ENCODE results near the gene CD28.

CD28 gene

DNA sequence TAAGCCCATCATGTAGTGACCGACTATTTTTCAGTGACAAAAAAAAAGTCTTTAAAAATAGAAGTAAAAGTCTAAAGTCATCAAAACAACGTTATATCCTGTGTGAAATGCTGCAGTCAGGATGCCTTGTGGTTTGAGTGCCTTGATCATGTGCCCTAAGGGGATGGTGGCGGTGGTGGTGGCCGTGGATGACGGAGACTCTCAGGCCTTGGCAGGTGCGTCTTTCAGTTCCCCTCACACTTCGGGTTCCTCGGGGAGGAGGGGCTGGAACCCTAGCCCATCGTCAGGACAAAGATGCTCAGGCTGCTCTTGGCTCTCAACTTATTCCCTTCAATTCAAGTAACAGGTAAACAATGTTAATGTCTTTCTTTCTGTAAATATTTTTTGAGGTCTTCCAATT, at the start of gene CD28:
CD28 (plus strand) TSS at position 237 of the 400 bp plus-strand sequence; CDS start at position 295, 58 bp downstream.
- no peak for TF ChIP-seq Cebpa-rat (IDR thresholded peaks at IDR 0.05)
- Histone ChIP-seq H3K9ac (peak within 1 kb of the TSS; percentile 22 to 69 (median 57); a peak in 15 of 22 replicates), H4K20me1 (no peaks in the 10 kb centered on the region), H3K4me1 (peaks cover 19 to 76% (median 44%) of the 10 kb centered on the region in 10 experiments), H3K27me3 (no peaks in the 10 kb centered on the region), H3K27ac (peak within 1 kb of the TSS; percentile 66 to 89 (median 77)), H3K9me3 (replicated peaks in 1 of 11) (peaks cover 15 to 23% (median 21%) of the 10 kb centered on the region in 11 experiments; a peak in 21 of 22 replicates), H3K4me2 (peak within 1 kb of the TSS; percentile 70 to 90 (median 83)), H3K4me3 (peak within 1 kb of the TSS in 3 of 10 experiments; percentile 27 to 39 (median 33); a peak in 5 of 20 replicates), H3K36me3 (0 out of 22 replicates have a peak, but pooled peaks cover 0 to 3% (median 0%) of the 10 kb centered on the region in 11 experiments)

DNA sequence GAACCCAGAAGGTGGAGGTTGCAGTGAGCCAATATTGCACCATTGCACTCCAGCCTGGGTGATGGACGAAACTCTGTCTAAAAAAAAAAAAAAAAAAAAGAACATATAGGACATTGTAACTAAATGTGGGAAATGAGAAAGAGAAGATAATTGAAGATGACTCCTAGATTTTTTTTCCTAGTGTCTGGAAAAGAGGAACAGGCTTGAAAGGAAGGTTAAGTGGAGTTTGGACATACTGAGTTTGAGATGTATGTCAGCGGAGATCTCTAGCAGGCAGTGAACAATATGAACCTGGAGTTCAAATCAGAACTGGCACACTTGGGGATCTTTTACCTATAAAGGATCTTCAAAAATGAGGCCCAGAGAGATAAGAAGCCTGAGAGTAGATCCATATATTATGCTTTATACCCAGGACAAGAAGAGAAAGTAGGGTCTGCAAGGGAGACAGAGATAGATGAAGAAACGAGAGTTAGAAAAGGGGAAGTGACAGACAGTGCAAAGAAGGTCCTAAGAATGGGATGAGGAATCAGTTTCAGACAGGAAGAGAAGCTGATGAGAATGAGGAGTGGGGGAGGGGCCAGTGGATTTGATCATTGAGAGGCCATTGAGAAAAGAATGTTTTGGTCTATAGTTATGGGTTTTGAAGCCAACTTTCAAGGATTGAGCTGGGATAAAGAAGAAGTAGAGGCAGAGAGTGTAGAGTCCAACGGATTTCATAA, 46.9 kb upstream of the CD28 start:
- TF ChIP-seq Cebpa-rat (IDR thresholded peaks at IDR 0.05) = no peak
- Histone ChIP-seq H3K36me3 (no peaks in the 10 kb centered on the region), H3K9ac (peak overlapping the region in 2 of 11 experiments; percentile 28 to 43; a peak in 4 of 22 replicates), H3K9me3 (replicated peaks in 1 of 11) (no peaks in the 10 kb centered on the region), H3K27ac (peak overlapping the region in 8 of 11 experiments; percentile 6 to 74 (median 50); a peak in 13 of 22 replicates), H3K4me1 (peaks cover 18 to 93% (median 36%) of the 10 kb centered on the region in 10 experiments), H3K4me3 (0 out of 20 replicates have a peak overlapping the region, but pooled peaks of 1 of the 10 experiments have one; percentile 3), H3K27me3 (no peaks in the 10 kb centered on the region), H4K20me1 (no peaks in the 10 kb centered on the region), H3K4me2 (peak overlapping the region; percentile 37 to 85 (median 59))

DNA sequence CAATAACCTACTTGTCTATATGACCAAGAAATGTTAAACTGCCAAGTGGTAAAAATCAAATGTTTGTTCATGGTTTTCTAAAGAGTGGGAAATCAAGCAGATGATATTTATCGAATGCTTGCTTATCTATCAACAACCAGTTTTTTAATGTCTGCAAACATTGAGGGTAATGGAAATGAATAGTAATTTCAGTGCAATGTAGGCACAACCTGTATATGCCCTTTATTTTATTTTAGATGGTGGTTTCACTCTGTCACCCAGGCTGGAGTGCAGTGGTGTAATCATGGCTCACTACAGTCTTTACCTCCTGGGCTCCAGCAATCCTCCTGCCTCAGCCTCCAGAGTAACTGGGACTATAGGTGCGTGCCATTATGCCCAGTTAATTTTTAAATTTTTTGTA, 46.0 kb upstream of the CD28 start:
- no peaks in the 10 kb centered on the region for H3K36me3 ChIP-seq
- H3K4me1 ChIP-seq = peaks cover 19 to 83% (median 37%) of the 10 kb centered on the region in 10 experiments
- H3K4me2 ChIP-seq = peak overlapping the region; percentile 37 to 85 (median 59)
- H3K27me3 ChIP-seq = no peaks in the 10 kb centered on the region
- no peak overlapping the region for H3K9ac ChIP-seq
- no peaks in the 10 kb centered on the region for H3K9me3 ChIP-seq (replicated peaks in 1 of 11)
- H4K20me1 ChIP-seq = no peaks in the 10 kb centered on the region
- TF ChIP-seq Cebpa-rat (IDR thresholded peaks at IDR 0.05) = no peak
- H3K27ac ChIP-seq = peak overlapping the region in 5 of 11 experiments; percentile 44 to 74 (median 61); a peak in 9 of 22 replicates
- no peak overlapping the region for H3K4me3 ChIP-seq

DNA sequence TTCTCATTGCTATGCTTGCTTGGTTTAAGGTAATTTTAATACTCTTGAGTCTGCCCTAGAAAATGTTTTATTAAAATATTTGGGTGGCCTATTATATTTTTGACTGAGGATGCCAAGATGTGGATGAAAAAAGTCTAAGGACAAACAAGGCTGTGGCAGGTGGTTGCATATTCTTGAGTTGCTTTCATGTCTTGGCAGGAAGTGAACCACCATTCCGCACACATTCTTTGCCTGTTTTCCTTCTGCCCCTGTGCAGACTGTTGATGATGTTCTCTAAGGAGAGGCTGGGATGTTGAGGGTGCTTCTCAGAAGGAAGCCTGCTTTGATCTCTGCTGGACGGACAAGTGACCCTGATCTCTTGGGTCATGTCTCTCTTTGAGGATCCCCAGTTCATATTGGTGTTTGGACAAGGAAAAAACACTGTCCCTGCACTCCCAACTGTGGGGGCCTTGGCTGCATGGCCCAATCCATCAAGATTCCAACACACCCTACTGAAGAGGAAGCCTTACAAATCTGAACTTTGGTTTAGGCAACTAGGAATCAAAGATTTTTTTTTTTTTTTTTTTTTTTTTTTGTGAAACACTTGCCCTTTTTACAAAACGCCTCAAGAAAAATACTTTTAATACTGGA, 45.0 kb upstream of the CD28 start:
- H3K27ac ChIP-seq = no peak overlapping the region
- H3K4me2 ChIP-seq = peak overlapping the region in 4 of 11 experiments; percentile 8 to 85 (median 16); a peak in 5 of 22 replicates
- H3K9ac ChIP-seq = no peak overlapping the region
- no peaks in the 10 kb centered on the region for H3K36me3 ChIP-seq
- H3K4me1 ChIP-seq = peaks cover 19 to 81% (median 36%) of the 10 kb centered on the region in 10 experiments
- H3K4me3 ChIP-seq = no peak overlapping the region
- H3K9me3 ChIP-seq (replicated peaks in 1 of 11) = no peaks in the 10 kb centered on the region
- no peak for TF ChIP-seq Cebpa-rat (IDR thresholded peaks at IDR 0.05)
- H4K20me1 ChIP-seq = no peaks in the 10 kb centered on the region
- no peaks in the 10 kb centered on the region for H3K27me3 ChIP-seq

DNA sequence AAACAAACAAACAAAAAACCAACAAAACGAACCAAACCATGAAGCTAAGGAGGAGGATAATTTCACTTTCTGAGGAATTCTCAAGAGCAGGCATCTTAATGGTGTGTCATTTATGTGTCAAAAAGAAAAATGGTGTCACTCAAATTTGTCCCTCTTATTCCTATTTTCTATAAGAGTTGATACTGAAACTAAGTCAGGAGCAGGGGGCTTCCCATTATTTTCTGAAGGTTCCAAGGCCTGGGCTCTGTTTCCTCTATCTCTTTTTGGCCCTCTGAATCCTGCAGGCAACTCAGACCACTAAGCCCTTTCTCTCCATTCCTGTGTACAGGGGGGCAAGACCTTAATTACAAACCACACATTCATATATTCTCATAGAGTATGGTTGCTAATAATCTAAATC, 44.0 kb upstream of the CD28 start:
- peak overlapping the region in 3 of 11 experiments; percentile 31 to 56 (median 43); a peak in 5 of 22 replicates for H3K4me2 ChIP-seq
- H3K4me3 ChIP-seq = no peak overlapping the region
- H3K4me1 ChIP-seq = peaks cover 19 to 79% (median 30%) of the 10 kb centered on the region in 10 experiments
- H3K9me3 ChIP-seq (replicated peaks in 1 of 11) = no peaks in the 10 kb centered on the region
- H3K27ac ChIP-seq = no peak overlapping the region
- TF ChIP-seq Cebpa-rat (IDR thresholded peaks at IDR 0.05) = no peak
- no peaks in the 10 kb centered on the region for H3K27me3 ChIP-seq
- H4K20me1 ChIP-seq = no peaks in the 10 kb centered on the region
- no peak overlapping the region for H3K9ac ChIP-seq
- no peaks in the 10 kb centered on the region for H3K36me3 ChIP-seq

DNA sequence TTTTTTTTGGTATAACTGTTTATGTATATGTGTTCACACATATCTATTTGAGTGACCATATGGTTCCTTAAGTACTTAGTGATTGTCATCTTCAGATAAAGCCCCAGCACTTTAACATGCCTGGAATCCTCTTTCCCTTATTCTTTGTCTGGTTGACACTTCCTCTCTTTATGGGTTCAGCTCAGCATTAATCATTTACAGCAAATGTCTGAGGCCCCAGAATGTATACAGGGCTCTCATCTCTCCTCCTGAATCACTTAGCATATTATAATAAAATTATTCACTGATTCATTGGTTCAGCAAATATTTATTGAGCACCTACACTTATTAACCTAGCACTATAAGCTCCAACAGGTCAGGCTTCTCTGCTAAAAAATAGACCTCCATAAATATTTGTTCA, 43.5 kb upstream of the CD28 start:
- Histone ChIP-seq H3K4me3 (no peak overlapping the region), H3K4me1 (peaks cover 19 to 79% (median 30%) of the 10 kb centered on the region in 10 experiments), H3K36me3 (no peaks in the 10 kb centered on the region), H3K27ac (no peak overlapping the region), H3K4me2 (peak overlapping the region in 3 of 11 experiments; percentile 31 to 56 (median 43); a peak in 4 of 22 replicates), H3K9me3 (replicated peaks in 1 of 11) (no peaks in the 10 kb centered on the region), H3K9ac (no peak overlapping the region), H3K27me3 (no peaks in the 10 kb centered on the region), H4K20me1 (no peaks in the 10 kb centered on the region)
- no peak for TF ChIP-seq Cebpa-rat (IDR thresholded peaks at IDR 0.05)

DNA sequence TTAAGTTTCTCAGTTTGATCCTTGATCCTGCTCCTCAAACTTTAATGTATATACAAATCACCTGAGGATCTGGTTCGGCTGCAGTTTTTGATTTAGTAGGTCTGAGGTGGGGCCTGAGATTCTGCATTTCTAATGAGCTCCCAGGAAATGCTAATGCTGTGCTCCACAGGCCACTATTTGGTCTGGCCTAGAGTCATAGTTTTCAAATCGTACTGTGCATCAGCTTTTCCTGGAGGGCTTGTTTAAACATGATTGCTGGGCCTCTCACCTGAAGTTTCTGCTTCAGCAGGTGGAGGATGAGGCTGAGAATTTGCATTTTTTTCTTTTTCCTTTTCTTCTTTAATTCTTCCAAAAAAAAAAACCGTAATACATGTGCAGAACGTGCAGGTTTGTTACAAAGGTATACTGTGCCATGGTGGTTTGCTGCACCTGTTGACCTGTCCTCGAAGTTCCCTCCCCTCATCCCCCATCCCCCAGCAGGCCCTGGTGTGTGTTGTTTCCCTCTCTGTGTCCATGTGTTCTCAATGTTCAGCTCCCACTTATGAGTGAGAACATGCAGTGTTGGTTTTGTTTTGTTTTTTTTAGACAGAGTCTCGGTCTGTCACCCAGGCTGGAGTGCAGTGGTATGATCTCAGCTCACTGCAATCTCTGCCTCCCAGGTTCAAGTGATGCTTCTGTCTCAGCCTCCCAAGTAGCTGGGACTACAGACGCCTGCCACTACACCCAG, 42.2 kb upstream of the CD28 start:
- Histone ChIP-seq H3K4me1 (peaks cover 16 to 72% (median 23%) of the 10 kb centered on the region in 10 experiments), H3K4me2 (no peak overlapping the region), H3K36me3 (no peaks in the 10 kb centered on the region), H3K27ac (no peak overlapping the region), H4K20me1 (no peaks in the 10 kb centered on the region), H3K4me3 (no peak overlapping the region), H3K9ac (no peak overlapping the region), H3K9me3 (replicated peaks in 1 of 11) (no peaks in the 10 kb centered on the region), H3K27me3 (no peaks in the 10 kb centered on the region)
- no peak for TF ChIP-seq Cebpa-rat (IDR thresholded peaks at IDR 0.05)

DNA sequence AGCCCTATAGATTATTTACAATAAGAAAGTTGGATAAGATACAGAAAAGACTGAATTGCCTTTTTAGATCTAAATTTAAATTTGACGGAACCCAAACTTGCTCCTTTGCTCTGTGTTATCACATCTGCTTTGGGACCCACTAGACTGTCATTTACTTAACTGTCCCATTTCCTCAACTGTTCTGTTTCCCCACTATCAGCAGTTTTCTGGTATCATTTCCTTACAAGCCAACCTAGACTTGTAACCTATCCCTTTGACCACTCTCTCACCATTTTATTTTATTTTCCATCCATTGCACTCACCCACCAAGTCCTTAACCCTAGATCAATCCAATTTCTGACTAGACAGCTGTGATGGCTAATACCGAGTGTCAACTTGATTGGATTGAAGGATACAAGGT, 38.6 kb upstream of the CD28 start:
- Histone ChIP-seq H3K4me2 (peak overlapping the region in 3 of 11 experiments; percentile 40 to 55 (median 43); a peak in 6 of 22 replicates), H3K27ac (no peak overlapping the region), H3K4me1 (peaks cover 0 to 44% (median 5%) of the 10 kb centered on the region in 10 experiments; a peak in 8 of 20 replicates), H3K36me3 (no peaks in the 10 kb centered on the region), H3K9ac (no peak overlapping the region; a peak in 1 of 22 replicates), H3K9me3 (replicated peaks in 1 of 11) (peaks cover 3 to 28% (median 23%) of the 10 kb centered on the region in 11 experiments; a peak in 21 of 22 replicates), H3K27me3 (no peaks in the 10 kb centered on the region), H3K4me3 (no peak overlapping the region), H4K20me1 (no peaks in the 10 kb centered on the region)
- TF ChIP-seq Cebpa-rat (IDR thresholded peaks at IDR 0.05) = no peak

Measured in BLaER1 treated with 17β-estradiol and CSF1 and Interleukin-3, amounts not matched to agents 10 nM and 100 nM (cell line).